Chondrocyte (in vitro differentiated cells): ENCODE data around the gene MYO6. TPM values are rescaled to one million over a fixed set of nuclear protein-coding genes. Genes with fewer than 3 reads are reported as not detected.

ENCODE experiments used
- DNase-seq: peaks from one replicate; pipeline ENCODE4 v3.0.0; 2021; ENCODE audit warnings: mixed read lengths, low spot score
- H3K27ac Mint-ChIP-seq: one replicate; pipeline ENCODE4 v1.8.0; 2021; ENCODE audit warnings: mild to moderate bottlenecking, moderate library complexity, mixed read lengths; ENCODE audit not compliant: unreplicated experiment
- H3K27me3 Mint-ChIP-seq: 2 replicates; pipeline ENCODE4 v1.8.0; 2021; ENCODE audit warnings: low read depth, mixed read lengths
- H3K36me3 Mint-ChIP-seq: 2 replicates; pipeline ENCODE4 v1.8.0; 2021; ENCODE audit warnings: low read depth, mixed read lengths
- H3K4me1 Mint-ChIP-seq: 2 replicates; pipeline ENCODE4 v1.8.0; 2021; ENCODE audit warnings: low read depth, mild to moderate bottlenecking, mixed read lengths
- H3K4me3 Mint-ChIP-seq: one replicate; pipeline ENCODE4 v1.8.0; 2021; ENCODE audit warnings: mild to moderate bottlenecking, moderate library complexity, mixed read lengths; ENCODE audit not compliant: unreplicated experiment
- H3K9me3 Mint-ChIP-seq: 2 replicates; pipeline ENCODE4 v1.8.0; 2021; ENCODE audit warnings: low read depth, mixed read lengths
- total RNA-seq: library from RNA; stranded (reverse); gene quantifications from 3 replicates; pipeline ENCODE4 v1.2.1, GENCODE V29; 2021
- TF ChIP-seq, protein P1 (sequence below): fragments of 200-600 bp; sonication (generic); IDR thresholded peaks from 2 replicates; pipeline ENCODE4 v1.5.0; 2021; ENCODE audit warnings: antibody characterized with exemption, mild to moderate bottlenecking, moderate library complexity

Gene MYO6
- total RNA-seq, 1 donor from 2014 or later = 32.5 TPM

- DNase-seq = no peak
- H3K9me3 Mint-ChIP-seq = no peaks in the 10 kb centered on the region
- peaks cover 42% of the 10 kb centered on the region for H3K27me3 Mint-ChIP-seq
- TF ChIP-seq, protein P1, sequence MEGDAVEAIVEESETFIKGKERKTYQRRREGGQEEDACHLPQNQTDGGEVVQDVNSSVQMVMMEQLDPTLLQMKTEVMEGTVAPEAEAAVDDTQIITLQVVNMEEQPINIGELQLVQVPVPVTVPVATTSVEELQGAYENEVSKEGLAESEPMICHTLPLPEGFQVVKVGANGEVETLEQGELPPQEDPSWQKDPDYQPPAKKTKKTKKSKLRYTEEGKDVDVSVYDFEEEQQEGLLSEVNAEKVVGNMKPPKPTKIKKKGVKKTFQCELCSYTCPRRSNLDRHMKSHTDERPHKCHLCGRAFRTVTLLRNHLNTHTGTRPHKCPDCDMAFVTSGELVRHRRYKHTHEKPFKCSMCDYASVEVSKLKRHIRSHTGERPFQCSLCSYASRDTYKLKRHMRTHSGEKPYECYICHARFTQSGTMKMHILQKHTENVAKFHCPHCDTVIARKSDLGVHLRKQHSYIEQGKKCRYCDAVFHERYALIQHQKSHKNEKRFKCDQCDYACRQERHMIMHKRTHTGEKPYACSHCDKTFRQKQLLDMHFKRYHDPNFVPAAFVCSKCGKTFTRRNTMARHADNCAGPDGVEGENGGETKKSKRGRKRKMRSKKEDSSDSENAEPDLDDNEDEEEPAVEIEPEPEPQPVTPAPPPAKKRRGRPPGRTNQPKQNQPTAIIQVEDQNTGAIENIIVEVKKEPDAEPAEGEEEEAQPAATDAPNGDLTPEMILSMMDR = no peak
- no peaks in the 10 kb centered on the region for H3K4me1 Mint-ChIP-seq
- H3K27ac Mint-ChIP-seq = no peak overlapping the region
- H3K4me3 Mint-ChIP-seq = no peak overlapping the region
- H3K36me3 Mint-ChIP-seq = no peaks in the 10 kb centered on the region
Measured at GRCh38 chr6:75952128-75952527, 203.1 kb downstream of the MYO6 start.

GRCh38 chr6:75963569-75963968, 214.5 kb downstream of the MYO6 start:
- no peaks in the 10 kb centered on the region for H3K36me3 Mint-ChIP-seq
- DNase-seq = no peak
- no peak overlapping the region for H3K4me3 Mint-ChIP-seq
- no peaks in the 10 kb centered on the region for H3K9me3 Mint-ChIP-seq
- TF ChIP-seq, protein P1 = no peak
- H3K27ac Mint-ChIP-seq = no peak overlapping the region
- H3K27me3 Mint-ChIP-seq = peaks cover 14% of the 10 kb centered on the region
- H3K4me1 Mint-ChIP-seq = no peaks in the 10 kb centered on the region

DNA sequence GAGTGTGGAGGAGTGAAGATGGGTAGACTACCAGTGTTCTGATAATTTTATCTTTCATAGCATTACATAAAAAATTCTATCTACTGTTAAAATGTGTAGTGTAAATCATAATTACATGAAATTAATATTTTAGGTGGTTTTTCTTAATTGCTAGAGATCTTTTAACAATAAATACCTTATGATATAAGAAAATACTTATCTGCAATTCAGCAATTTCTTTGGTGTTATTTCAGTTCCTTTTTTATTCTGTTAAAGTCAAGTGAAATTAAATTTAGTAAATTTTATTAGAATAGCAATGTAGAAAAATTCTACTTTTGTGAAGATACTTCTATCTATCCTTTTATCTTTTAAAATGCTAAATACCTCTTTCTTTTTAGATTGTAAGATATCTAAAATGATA, 219.1 kb downstream of the MYO6 start:
- H3K27me3 Mint-ChIP-seq = peaks cover 17% of the 10 kb centered on the region
- TF ChIP-seq, protein P1 = no peak
- no peak for DNase-seq
- no peaks in the 10 kb centered on the region for H3K4me1 Mint-ChIP-seq
- H3K9me3 Mint-ChIP-seq = no peaks in the 10 kb centered on the region
- no peaks in the 10 kb centered on the region for H3K36me3 Mint-ChIP-seq
- H3K27ac Mint-ChIP-seq = no peak overlapping the region
- H3K4me3 Mint-ChIP-seq = no peak overlapping the region

Other genes with a start within 250 kb of the MYO6 start
- gene SENP6, start 147.4 kb upstream of the MYO6 start, total RNA-seq = 82.1 to 96.3 TPM (median 83.6 TPM) in 3 replicates